ENCODE data around the gene TMEM134.

- TF ChIP-seq POLR2AphosphoS5 (IDR thresholded peaks at IDR 0.05; ENCODE audit: low read depth, low read length): no peak
- no peak for TF ChIP-seq REST (IDR thresholded peaks at IDR 0.05; ENCODE audit: insufficient read depth in 1 of 2, low read depth in 2 of 2, low read length in 2 of 2)
- TF ChIP-seq FOXP2 (optimal IDR thresholded peaks at IDR 0.05; ENCODE audit: borderline replicate concordance, extremely low read depth, extremely low read length, insufficient read depth): no peak
- no peak for TF ChIP-seq TAF1 (IDR thresholded peaks at IDR 0.05; ENCODE audit: borderline replicate concordance, insufficient read depth, low read length)
- TF ChIP-seq SIN3A (IDR thresholded peaks at IDR 0.05; ENCODE audit: borderline replicate concordance, insufficient read depth, low read length): no peak
Measured at GRCh38 chr11:67445515-67445914, 23.5 kb downstream of the TMEM134 start.
